Measurements from ENCODE around the gene TMEM163. TPM values are rescaled to one million over a fixed set of nuclear protein-coding genes. Genes with fewer than 3 reads are reported as not detected.

Gene TMEM163
- total RNA-seq, 1 donor from 2014 or later: not detected

- TF ChIP-seq, protein P1, sequence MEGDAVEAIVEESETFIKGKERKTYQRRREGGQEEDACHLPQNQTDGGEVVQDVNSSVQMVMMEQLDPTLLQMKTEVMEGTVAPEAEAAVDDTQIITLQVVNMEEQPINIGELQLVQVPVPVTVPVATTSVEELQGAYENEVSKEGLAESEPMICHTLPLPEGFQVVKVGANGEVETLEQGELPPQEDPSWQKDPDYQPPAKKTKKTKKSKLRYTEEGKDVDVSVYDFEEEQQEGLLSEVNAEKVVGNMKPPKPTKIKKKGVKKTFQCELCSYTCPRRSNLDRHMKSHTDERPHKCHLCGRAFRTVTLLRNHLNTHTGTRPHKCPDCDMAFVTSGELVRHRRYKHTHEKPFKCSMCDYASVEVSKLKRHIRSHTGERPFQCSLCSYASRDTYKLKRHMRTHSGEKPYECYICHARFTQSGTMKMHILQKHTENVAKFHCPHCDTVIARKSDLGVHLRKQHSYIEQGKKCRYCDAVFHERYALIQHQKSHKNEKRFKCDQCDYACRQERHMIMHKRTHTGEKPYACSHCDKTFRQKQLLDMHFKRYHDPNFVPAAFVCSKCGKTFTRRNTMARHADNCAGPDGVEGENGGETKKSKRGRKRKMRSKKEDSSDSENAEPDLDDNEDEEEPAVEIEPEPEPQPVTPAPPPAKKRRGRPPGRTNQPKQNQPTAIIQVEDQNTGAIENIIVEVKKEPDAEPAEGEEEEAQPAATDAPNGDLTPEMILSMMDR (IDR thresholded peaks at IDR 0.05; ENCODE audit: insufficient read depth, low read length, severe bottlenecking): no peak
- FAIRE-seq (no peak), DNase-seq (ENCODE audit: low read depth) (no peak)
- no peaks in the 10 kb centered on the region for H3K27me3 ChIP-seq (ENCODE audit: control insufficient read depth, insufficient read depth, low read length)
- no peak overlapping the region for H3K4me3 ChIP-seq (ENCODE audit: low read depth, low read length)
- H3K36me3 ChIP-seq (ENCODE audit: control insufficient read depth, insufficient read depth, low read length): no peaks in the 10 kb centered on the region
Measured at GRCh38 chr2:134630504-134631159, 88.2 kb downstream of the TMEM163 start.

DNA sequence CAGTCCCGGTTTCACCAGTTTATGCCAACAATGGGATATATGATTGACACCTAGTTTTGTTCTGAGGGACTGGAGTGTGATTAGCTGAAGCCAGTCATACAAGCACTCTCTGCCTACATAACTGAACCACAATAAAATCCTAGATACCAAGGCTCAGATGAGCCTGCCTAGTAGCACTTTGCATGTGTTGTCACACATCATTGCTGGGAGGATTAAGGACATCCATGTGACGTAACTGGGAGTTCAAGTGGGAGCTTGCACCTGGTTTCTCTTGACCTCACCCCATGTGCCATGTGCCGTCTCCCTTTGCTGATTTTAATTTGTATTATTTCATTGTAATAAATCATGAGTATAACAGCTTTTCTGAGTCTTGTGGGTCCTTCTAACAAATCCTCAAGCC is 90.3 kb downstream of the TMEM163 start:
- no peak overlapping the region for H3K4me3 ChIP-seq (ENCODE audit: low read depth, low read length)
- no peak for FAIRE-seq
- H3K36me3 ChIP-seq (ENCODE audit: control insufficient read depth, insufficient read depth, low read length): no peaks in the 10 kb centered on the region
- H3K27me3 ChIP-seq (ENCODE audit: control insufficient read depth, insufficient read depth, low read length): no peaks in the 10 kb centered on the region
- no peak for DNase-seq (ENCODE audit: low read depth)
- TF ChIP-seq, protein P1 (IDR thresholded peaks at IDR 0.05; ENCODE audit: insufficient read depth, low read length, severe bottlenecking): no peak

DNA sequence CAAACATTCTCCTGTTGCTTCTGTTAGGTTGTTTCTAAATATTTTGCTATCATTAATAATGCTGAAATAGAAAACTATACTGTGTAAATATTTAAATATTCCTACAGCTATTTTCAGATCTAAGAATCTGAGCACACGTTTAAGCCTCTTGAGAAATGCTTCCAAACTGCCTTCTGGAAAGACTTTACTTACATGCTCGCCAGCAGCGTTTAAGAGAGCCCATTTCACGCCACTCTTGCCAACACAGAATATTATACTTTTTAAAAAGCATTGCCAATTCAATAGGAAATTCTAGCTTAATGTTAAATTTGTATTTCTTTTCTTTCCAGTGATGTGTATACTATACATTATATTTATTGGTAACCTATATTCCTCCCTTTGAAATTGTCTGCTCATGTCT is 92.0 kb downstream of the TMEM163 start:
- H3K4me3 ChIP-seq (ENCODE audit: low read depth, low read length): no peak overlapping the region
- DNase-seq (ENCODE audit: low read depth) (no peak), FAIRE-seq (no peak)
- no peaks in the 10 kb centered on the region for H3K27me3 ChIP-seq (ENCODE audit: control insufficient read depth, insufficient read depth, low read length)
- TF ChIP-seq, protein P1 (IDR thresholded peaks at IDR 0.05; ENCODE audit: insufficient read depth, low read length, severe bottlenecking): no peak
- no peaks in the 10 kb centered on the region for H3K36me3 ChIP-seq (ENCODE audit: control insufficient read depth, insufficient read depth, low read length)

GRCh38 chr2:134625311-134625710 is 93.5 kb downstream of the TMEM163 start:
- FAIRE-seq (no peak), DNase-seq (ENCODE audit: low read depth) (no peak)
- TF ChIP-seq, protein P1 (IDR thresholded peaks at IDR 0.05; ENCODE audit: insufficient read depth, low read length, severe bottlenecking): no peak
- Histone ChIP-seq H3K27me3 (ENCODE audit: control insufficient read depth, insufficient read depth, low read length) (no peaks in the 10 kb centered on the region), H3K36me3 (ENCODE audit: control insufficient read depth, insufficient read depth, low read length) (no peaks in the 10 kb centered on the region), H3K4me3 (ENCODE audit: low read depth, low read length) (no peak overlapping the region)

- FAIRE-seq (no peak), DNase-seq (ENCODE audit: low read depth) (no peak)
- no peaks in the 10 kb centered on the region for H3K27me3 ChIP-seq (ENCODE audit: control insufficient read depth, insufficient read depth, low read length)
- TF ChIP-seq, protein P1 (IDR thresholded peaks at IDR 0.05; ENCODE audit: insufficient read depth, low read length, severe bottlenecking): no peak
- H3K4me3 ChIP-seq (ENCODE audit: low read depth, low read length): no peak overlapping the region
- no peaks in the 10 kb centered on the region for H3K36me3 ChIP-seq (ENCODE audit: control insufficient read depth, insufficient read depth, low read length)
Measured at GRCh38 chr2:134623796-134624195, 95.0 kb downstream of the TMEM163 start.

- FAIRE-seq: no peak
- no peak for DNase-seq (ENCODE audit: low read depth)
- Histone ChIP-seq H3K36me3 (ENCODE audit: control insufficient read depth, insufficient read depth, low read length) (no peaks in the 10 kb centered on the region), H3K27me3 (ENCODE audit: control insufficient read depth, insufficient read depth, low read length) (no peaks in the 10 kb centered on the region), H3K4me3 (ENCODE audit: low read depth, low read length) (no peak overlapping the region)
- TF ChIP-seq, protein P1 (IDR thresholded peaks at IDR 0.05; ENCODE audit: insufficient read depth, low read length, severe bottlenecking): no peak
Measured at GRCh38 chr2:134623046-134623445, 95.8 kb downstream of the TMEM163 start.
